HepG2 (cell line): ENCODE measurements around the gene ERF. TPM values are rescaled to one million over a fixed set of nuclear protein-coding genes. Genes with fewer than 3 reads are reported as not detected.
A peak's percentile ranks its signal among the peaks of the same experiment; 100 is the strongest.

Experiments
- AKNA ChIP-seq: sonication (generic); formaldehyde crosslinking; IDR thresholded peaks from 2 replicates; pipeline ENCODE4 v1.4.0; 2020; ENCODE audit warnings: missing genetic modification reagents, borderline replicate concordance
- CSRNP1 ChIP-seq: sonication (generic); formaldehyde crosslinking; IDR thresholded peaks from 2 replicates; pipeline ENCODE4 v1.8.1; 2023; ENCODE audit warnings: mild to moderate bottlenecking, missing genetic modification reagents
- DR1 ChIP-seq: sonication (generic); formaldehyde crosslinking; IDR thresholded peaks from 2 replicates; pipeline ENCODE4 v1.8.0; 2021; ENCODE audit warnings: mild to moderate bottlenecking, missing genetic modification reagents, inconsistent platforms
- E2F2 ChIP-seq: sonication (generic); formaldehyde crosslinking; IDR thresholded peaks from 2 replicates; pipeline ENCODE4 v1.4.0; 2020; ENCODE audit warnings: missing genetic modification reagents, borderline replicate concordance
- FOXP4 ChIP-seq: sonication (generic); formaldehyde crosslinking; IDR thresholded peaks from 2 replicates; pipeline ENCODE4 v1.4.0; 2020; ENCODE audit warnings: missing genetic modification reagents
- MAZ ChIP-seq, 2 experiments: sonication (generic) in 1 of 2; formaldehyde crosslinking in 1 of 2; IDR thresholded peaks; 2 replicates each; pipeline versions ENCODE4 v1.5.0 to v1.6.1; 2012 to 2020; ENCODE audit warnings: low read depth in 2 of 2, mild to moderate bottlenecking in 2 of 2, borderline replicate concordance in 1 of 2, improper control_type of control experiment in 1 of 2, low read length in 1 of 2, missing genetic modification reagents in 1 of 2, moderate library complexity in 1 of 2
- PAF1 ChIP-seq: IDR thresholded peaks from 2 replicates; pipeline ENCODE4 v1.6.1; 2016; ENCODE audit warnings: missing genetic modification reagents, missing compliant biosample characterization
- PCBP1 ChIP-seq: fragments of 200-400 bp; formaldehyde crosslinking; IDR thresholded peaks from 2 replicates; pipeline ENCODE4 v1.6.1; 2017; ENCODE audit warnings: mild to moderate bottlenecking, low read depth, low read length, borderline replicate concordance
- PRPF4 ChIP-seq: fragments of 200-400 bp; formaldehyde crosslinking; IDR thresholded peaks from 2 replicates; pipeline ENCODE4 v1.6.1; 2016; ENCODE audit warnings: low read length, low read depth; ENCODE audit not compliant: poor library complexity, severe bottlenecking
- RARG ChIP-seq: sonication (generic); formaldehyde crosslinking; IDR thresholded peaks from 2 replicates; pipeline ENCODE4 v1.4.0; 2020; ENCODE audit warnings: low read depth, mild to moderate bottlenecking, missing genetic modification reagents
- SMAD3 ChIP-seq: sonication (generic); formaldehyde crosslinking; IDR thresholded peaks from 2 replicates; pipeline ENCODE4 v1.4.0; 2020; ENCODE audit warnings: missing genetic modification reagents
- ZKSCAN5 ChIP-seq: sonication (generic); formaldehyde crosslinking; IDR thresholded peaks from 2 replicates; pipeline ENCODE4 v1.5.1; 2020; ENCODE audit warnings: mild to moderate bottlenecking, missing genetic modification reagents
- ZNF274 ChIP-seq: sonication (generic); formaldehyde crosslinking; IDR thresholded peaks from 2 replicates; pipeline ENCODE4 v1.5.1; 2020; ENCODE audit warnings: mild to moderate bottlenecking, missing genetic modification reagents
- ZNF557 ChIP-seq: sonication (generic); formaldehyde crosslinking; IDR thresholded peaks from 2 replicates; pipeline ENCODE4 v1.4.0; 2020; ENCODE audit warnings: missing genetic modification reagents
- ZNF724P ChIP-seq: sonication (generic); formaldehyde crosslinking; IDR thresholded peaks from 2 replicates; pipeline ENCODE4 v1.8.0; 2022; ENCODE audit warnings: missing genetic modification reagents, borderline replicate concordance
- ZNF883 ChIP-seq: sonication (generic); formaldehyde crosslinking; IDR thresholded peaks from 2 replicates; pipeline ENCODE4 v1.5.1; 2020; ENCODE audit warnings: mild to moderate bottlenecking, missing genetic modification reagents; ENCODE audit errors: not compliant biosample characterization
- ZSCAN22 ChIP-seq: sonication (generic); formaldehyde crosslinking; IDR thresholded peaks from 2 replicates; pipeline ENCODE4 v1.4.0; 2020; ENCODE audit warnings: mild to moderate bottlenecking, missing genetic modification reagents
- polyA plus RNA-seq, 8 experiments: library from polyadenylated mRNA; depleted of rRNA in 3 of 8; stranded (reverse) in 7 of 8; unstranded in 1 of 8; fragments of >200 nt; fragmentation: Illumina TruSeq in 4 of 8; extraction: Trizol in 4 of 8; gene quantifications; 2 replicates each; pipeline versions ENCODE4 v1.2.1 to v1.2.3, GENCODE V29; 2011 to 2016; ENCODE audit warnings: low read depth in 4 of 8, missing spikeins in 1 of 8, mixed read lengths in 1 of 8; ENCODE audit not compliant: insufficient read depth in 1 of 8
- total RNA-seq, 5 experiments: library from RNA; depleted of rRNA; stranded (reverse); fragments of >200 nt; fragmentation: Illumina TruSeq; extraction: Trizol; gene quantifications; 2 replicates each; pipeline ENCODE4 v1.2.3, GENCODE V29; 2016; ENCODE audit warnings: low read depth in 1 of 5

The ERF gene
- total and polyA plus RNA-seq, 2 of the 13 experiments (the other 11 are each of a cell fraction or from before 2014, with no cell fraction given), result 67.1 to 69.9 TPM

DNA sequence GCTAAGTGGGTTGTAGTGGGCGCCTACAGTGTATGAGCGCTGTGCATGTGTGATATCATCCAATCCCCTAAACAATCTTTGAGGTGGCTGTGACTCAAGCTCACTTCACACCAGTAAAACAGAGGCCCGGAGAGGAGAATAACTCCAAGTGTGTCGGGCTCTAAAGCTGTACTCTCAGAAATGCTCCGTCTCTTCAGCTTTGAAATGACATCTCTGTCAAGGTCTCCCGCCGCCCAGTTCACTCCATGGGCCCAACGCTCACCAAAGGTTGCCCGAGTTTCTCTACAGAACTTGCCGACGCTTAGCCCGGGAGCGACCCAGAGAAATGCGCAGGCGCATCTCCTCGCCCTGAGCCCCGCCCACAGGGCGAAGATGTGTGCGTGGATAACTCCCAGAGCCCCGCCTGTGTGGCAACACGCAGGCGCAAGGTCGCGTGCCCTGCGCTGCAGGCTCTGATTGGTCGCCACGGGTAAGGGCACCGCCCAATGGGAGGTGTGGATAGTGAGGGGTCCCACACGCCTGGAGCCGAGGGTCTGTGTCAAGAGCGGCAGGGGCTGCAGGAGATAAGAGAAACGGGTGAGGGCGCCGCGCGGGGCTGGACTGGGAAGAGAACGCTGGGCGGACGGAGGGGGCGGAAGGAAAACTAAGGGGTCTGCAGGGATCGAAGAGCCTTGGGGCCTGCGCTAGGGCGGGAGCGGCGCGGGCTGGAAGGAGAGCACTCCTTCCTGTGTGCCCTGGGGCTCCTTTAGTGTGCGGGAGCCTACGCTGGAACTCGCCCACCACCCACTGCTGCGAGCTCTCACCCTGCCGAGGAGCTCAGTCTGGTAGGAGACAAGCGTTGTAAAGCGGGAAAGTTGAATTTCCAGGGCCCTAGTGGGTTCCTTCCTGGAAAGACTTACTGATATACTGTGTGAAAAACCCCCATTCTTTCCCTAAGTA is 34.8 kb downstream of the ERF start, which contains the start of gene ZNF526 (continued):
- 0 out of 2 replicates have a peak, but pooled peaks have one; percentile 15 for TF ChIP-seq AKNA (CRISPR knock-in tag)
- TF ChIP-seq SMAD3, result no peak
- no peak for TF ChIP-seq E2F2
- no peak for TF ChIP-seq PAF1
- no peak for TF ChIP-seq ZKSCAN5 (CRISPR knock-in tag)
- TF ChIP-seq PRPF4, result no peak
- no peak for TF ChIP-seq RARG (CRISPR knock-in tag)
- peak; percentile 61; the same call in 1 of the 2 replicates for TF ChIP-seq DR1
- TF ChIP-seq CSRNP1 (CRISPR knock-in tag), result no peak; the same call in 1 of the 2 replicates
- TF ChIP-seq ZNF557 (CRISPR knock-in tag), result no peak
- peak; percentile 48; the same call in 1 of the 2 replicates for TF ChIP-seq MAZ (IDR thresholded peaks at IDR 0.05; ENCODE audit: borderline replicate concordance, low read depth, low read length)
- peak; percentile 86 for TF ChIP-seq MAZ (CRISPR knock-in tag; IDR thresholded peaks at IDR 0.05; ENCODE audit: low read depth)
- TF ChIP-seq ZNF724P, result no peak
- no peak for TF ChIP-seq ZSCAN22 (CRISPR knock-in tag)
- TF ChIP-seq ZNF883, result no peak
- no peak for TF ChIP-seq FOXP4
- TF ChIP-seq ZNF274, result no peak
- peak; percentile 88; the same call in 1 of the 2 replicates for TF ChIP-seq PCBP1
